PFSK-1 (cell line): ENCODE data around the gene BRWD1.

Experiments
- FOXP2 ChIP-seq: optimal IDR thresholded peaks from 2 replicates; pipeline ENCODE3; 2011; ENCODE audit warnings: borderline replicate concordance, control low read depth, inconsistent platforms; ENCODE audit not compliant: insufficient read depth; ENCODE audit errors: extremely low read length, extremely low read depth
- POLR2AphosphoS5 ChIP-seq: IDR thresholded peaks from 2 replicates; pipeline ENCODE4 v1.6.1; 2012; ENCODE audit warnings: low read depth, mild to moderate bottlenecking, control low read depth, low read length, moderate library complexity
- REST ChIP-seq, 2 experiments: IDR thresholded peaks; 2 replicates each; pipeline versions ENCODE4 v1.6.1 to v1.8.0; 2011 to 2012; ENCODE audit warnings: low read depth in 2 of 2, low read length in 2 of 2, control low read depth in 1 of 2, inconsistent platforms in 1 of 2, mild to moderate bottlenecking in 1 of 2, moderate library complexity in 1 of 2; ENCODE audit not compliant: insufficient read depth in 1 of 2
- SIN3A ChIP-seq: IDR thresholded peaks from 2 replicates; pipeline ENCODE4 v1.6.1; 2012; ENCODE audit warnings: mild to moderate bottlenecking, low read length, moderate library complexity, borderline replicate concordance; ENCODE audit not compliant: insufficient read depth
- TAF1 ChIP-seq: IDR thresholded peaks from 2 replicates; pipeline ENCODE4 v1.6.1; 2012; ENCODE audit warnings: low read length, control low read depth, borderline replicate concordance; ENCODE audit not compliant: insufficient read depth

Gene BRWD1

GRCh38 chr21:39183272-39184049 is 130.0 kb downstream of the BRWD1 start, which contains the start of gene PSMG1:
Gene PSMG1 (minus strand): TSS chr21:39183451. CDS start chr21:39183385, 66 bp downstream.
- TF ChIP-seq TAF1 (peak; percentile 73; the same call in 1 of the 2 replicates), POLR2AphosphoS5 (peak; percentile 70; the same call in 1 of the 2 replicates), FOXP2 (peak; percentile 99), SIN3A (peak; percentile 9; the same call in 1 of the 2 replicates), REST (IDR thresholded peaks at IDR 0.05; ENCODE audit: insufficient read depth in 1 of 2, low read depth in 2 of 2, low read length in 2 of 2) (0 out of 4 replicates have a peak, but pooled peaks of 1 of the 2 experiments have one; percentile 27)

GRCh38 chr21:39182484-39183271 is 130.8 kb downstream of the BRWD1 start:
- no peak for TF ChIP-seq TAF1
- TF ChIP-seq SIN3A: no peak; the same call in 1 of the 2 replicates
- no peak for TF ChIP-seq FOXP2
- no peak for TF ChIP-seq REST (IDR thresholded peaks at IDR 0.05; ENCODE audit: insufficient read depth in 1 of 2, low read depth in 2 of 2, low read length in 2 of 2)
- no peak for TF ChIP-seq POLR2AphosphoS5

- TF ChIP-seq FOXP2 (no peak), SIN3A (no peak), TAF1 (no peak), POLR2AphosphoS5 (no peak), REST (IDR thresholded peaks at IDR 0.05; ENCODE audit: insufficient read depth in 1 of 2, low read depth in 2 of 2, low read length in 2 of 2) (no peak)
Measured at GRCh38 chr21:39182016-39182415, 131.4 kb downstream of the BRWD1 start.

- TF ChIP-seq REST (IDR thresholded peaks at IDR 0.05; ENCODE audit: insufficient read depth in 1 of 2, low read depth in 2 of 2, low read length in 2 of 2): no peak
- TF ChIP-seq SIN3A: no peak
- TF ChIP-seq FOXP2: no peak
- no peak for TF ChIP-seq TAF1
- no peak for TF ChIP-seq POLR2AphosphoS5
Measured at GRCh38 chr21:39181205-39181818, 132.1 kb downstream of the BRWD1 start.
